Mucosa of gallbladder (tissue), 1 donor: ENCODE results near the gene KRT222. TPM values are rescaled to one million over a fixed set of nuclear protein-coding genes. Genes with fewer than 3 reads are reported as not detected.

ENCODE experiments used
- DNase-seq: peaks from one replicate; pipeline ENCODE4 v3.0.0-alpha.2; 2020; ENCODE audit warnings: low spot score
- total RNA-seq: library from RNA; stranded (reverse); gene quantifications from one replicate; pipeline ENCODE4 v1.2.1, GENCODE V29; 2021
- donor health status: DM: no; HTN: no; CAD: no.

KRT222 gene
- 12.7 TPM for total RNA-seq

GRCh38 chr17:40664582-40665333, at the start of gene KRT222:
TSS of gene KRT222 (minus strand) at chr17:40665177. CDS start at chr17:40665099, 78 bp downstream.
- no peak for DNase-seq

- DNase-seq, result no peak
These were observed 49.5 kb upstream of the KRT222 start for GRCh38 chr17:40714473-40714872.

- peak; percentile 45 for DNase-seq
These were observed 42.8 kb upstream of the KRT222 start for GRCh38 chr17:40707745-40708144.

GRCh38 chr17:40705584-40705983, 40.6 kb upstream of the KRT222 start:
- no peak for DNase-seq

GRCh38 chr17:40703652-40704051, 38.7 kb upstream of the KRT222 start, which contains the start of gene KRT24:
TSS of gene KRT24 (minus strand) at chr17:40703752. CDS start at chr17:40703693, 59 bp downstream.
- no peak for DNase-seq

- DNase-seq, result no peak
These were observed 37.3 kb upstream of the KRT222 start for GRCh38 chr17:40702271-40702670.

- DNase-seq, result no peak
These were observed 34.9 kb upstream of the KRT222 start for GRCh38 chr17:40699853-40700252.

GRCh38 chr17:40699371-40699770, 34.4 kb upstream of the KRT222 start:
- no peak for DNase-seq

GRCh38 chr17:40697297-40697696, 32.3 kb upstream of the KRT222 start:
- DNase-seq, result no peak

- DNase-seq, result no peak
These were observed 31.7 kb upstream of the KRT222 start for GRCh38 chr17:40696651-40697072.

- no peak for DNase-seq
These were observed 31.0 kb upstream of the KRT222 start for GRCh38 chr17:40695874-40696472.

GRCh38 chr17:40694584-40694983, 29.6 kb upstream of the KRT222 start:
- peak; percentile 29 for DNase-seq

- no peak for DNase-seq
These were observed 22.1 kb upstream of the KRT222 start for GRCh38 chr17:40687106-40687505.

GRCh38 chr17:40686192-40686591, 21.2 kb upstream of the KRT222 start:
- DNase-seq, result peak; percentile 59

- no peak for DNase-seq
These were observed 16.0 kb upstream of the KRT222 start for GRCh38 chr17:40680998-40681397.

GRCh38 chr17:40679523-40679907, 14.5 kb upstream of the KRT222 start:
- no peak for DNase-seq

GRCh38 chr17:40678902-40679522, 14.0 kb upstream of the KRT222 start:
- DNase-seq, result no peak

- no peak for DNase-seq
These were observed 10.9 kb upstream of the KRT222 start for GRCh38 chr17:40675905-40676304.

GRCh38 chr17:40672654-40673053, 7.7 kb upstream of the KRT222 start:
- DNase-seq, result no peak

- no peak for DNase-seq
These were observed 6.3 kb upstream of the KRT222 start for GRCh38 chr17:40671282-40671681.

GRCh38 chr17:40666331-40666730, 1.4 kb upstream of the KRT222 start:
- DNase-seq, result no peak

- DNase-seq, result no peak
These were observed 1.7 kb downstream of the KRT222 start for GRCh38 chr17:40663252-40663651.

GRCh38 chr17:40659911-40660310, 5.1 kb downstream of the KRT222 start:
- DNase-seq, result no peak
